Stimulated activated CD4-positive, alpha-beta T cell treated with anti-CD3 and anti-CD28 coated beads, Interleukin-1b, Interleukin-23, amount 100 ng/mL, for 4 hours (primary cell): ENCODE data around the gene CAPG.
"Not testable (repeated sequence)": the region's sequence is repeated elsewhere in the genome, so short reads cannot be mapped to it uniquely, and the experiment has no call there.

Source experiments
- DNase-seq, 2 donors: peaks; one replicate each; pipeline ENCODE4 v3.0.0-alpha.2; 2020; ENCODE audit warnings: low read depth in 2 of 2

Gene CAPG, protein sequence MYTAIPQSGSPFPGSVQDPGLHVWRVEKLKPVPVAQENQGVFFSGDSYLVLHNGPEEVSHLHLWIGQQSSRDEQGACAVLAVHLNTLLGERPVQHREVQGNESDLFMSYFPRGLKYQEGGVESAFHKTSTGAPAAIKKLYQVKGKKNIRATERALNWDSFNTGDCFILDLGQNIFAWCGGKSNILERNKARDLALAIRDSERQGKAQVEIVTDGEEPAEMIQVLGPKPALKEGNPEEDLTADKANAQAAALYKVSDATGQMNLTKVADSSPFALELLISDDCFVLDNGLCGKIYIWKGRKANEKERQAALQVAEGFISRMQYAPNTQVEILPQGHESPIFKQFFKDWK

DNA sequence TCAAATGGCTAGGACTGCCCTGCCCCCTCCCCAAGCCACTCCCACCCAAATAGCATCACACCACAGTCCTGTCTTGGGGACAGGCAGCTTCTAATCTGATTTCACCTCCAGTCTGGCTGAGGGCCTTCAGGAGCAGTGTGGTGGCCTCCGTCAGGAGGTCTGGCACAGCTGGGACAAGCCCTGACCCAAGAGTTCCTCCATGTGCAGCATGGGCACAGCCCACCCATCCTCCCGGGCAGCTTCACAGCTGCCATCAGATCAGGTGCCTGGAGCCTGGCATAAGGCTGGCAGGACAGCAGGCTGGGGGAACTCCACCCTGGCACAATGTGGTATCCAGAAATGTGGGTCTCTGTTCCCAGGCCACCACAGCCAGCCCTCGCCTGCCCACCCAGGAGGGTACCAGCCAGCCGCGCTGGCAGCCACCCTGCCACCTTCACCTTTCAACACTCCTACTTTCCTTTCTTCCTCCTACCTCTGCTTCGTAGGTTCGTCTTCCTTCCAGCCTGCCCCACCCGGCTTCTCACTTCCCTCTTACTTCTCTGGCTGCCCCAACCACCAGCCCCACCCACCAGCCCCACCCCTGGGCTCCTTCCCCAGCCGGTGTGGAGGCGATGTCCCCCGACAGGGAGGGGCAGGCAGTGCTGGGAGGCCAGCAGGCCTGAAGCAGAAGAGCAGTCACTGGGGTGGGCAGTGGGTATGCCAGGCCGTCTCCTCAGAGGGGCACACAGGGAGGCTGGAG, at the start of gene CAPG:
Gene CAPG (minus strand): TSS at position 522 of the 739 bp plus-strand sequence. CDS start 8,221 bp downstream, outside the sequence.
- peak in 1 of 2 donors; percentile 21 for DNase-seq

DNA sequence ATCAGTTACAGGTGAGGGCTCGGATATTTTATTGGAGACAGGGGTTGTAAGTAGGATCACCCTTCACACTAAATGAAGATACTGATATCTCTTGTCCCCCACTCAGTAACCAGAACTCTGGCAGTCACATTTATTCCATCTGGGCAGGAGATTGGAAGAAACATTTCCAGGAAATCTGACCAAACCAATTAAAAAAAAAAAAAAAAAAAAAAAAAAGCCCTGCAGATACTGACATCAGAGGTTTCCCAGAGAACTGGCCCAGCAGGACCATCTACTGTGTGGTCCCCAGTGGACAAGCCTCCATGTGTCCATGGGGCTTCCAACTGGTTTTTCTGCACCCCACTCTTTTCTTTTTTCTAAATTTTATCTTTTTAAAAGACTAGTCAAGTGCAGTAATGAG, 49.6 kb upstream of the CAPG start:
- DNase-seq = no peak

DNA sequence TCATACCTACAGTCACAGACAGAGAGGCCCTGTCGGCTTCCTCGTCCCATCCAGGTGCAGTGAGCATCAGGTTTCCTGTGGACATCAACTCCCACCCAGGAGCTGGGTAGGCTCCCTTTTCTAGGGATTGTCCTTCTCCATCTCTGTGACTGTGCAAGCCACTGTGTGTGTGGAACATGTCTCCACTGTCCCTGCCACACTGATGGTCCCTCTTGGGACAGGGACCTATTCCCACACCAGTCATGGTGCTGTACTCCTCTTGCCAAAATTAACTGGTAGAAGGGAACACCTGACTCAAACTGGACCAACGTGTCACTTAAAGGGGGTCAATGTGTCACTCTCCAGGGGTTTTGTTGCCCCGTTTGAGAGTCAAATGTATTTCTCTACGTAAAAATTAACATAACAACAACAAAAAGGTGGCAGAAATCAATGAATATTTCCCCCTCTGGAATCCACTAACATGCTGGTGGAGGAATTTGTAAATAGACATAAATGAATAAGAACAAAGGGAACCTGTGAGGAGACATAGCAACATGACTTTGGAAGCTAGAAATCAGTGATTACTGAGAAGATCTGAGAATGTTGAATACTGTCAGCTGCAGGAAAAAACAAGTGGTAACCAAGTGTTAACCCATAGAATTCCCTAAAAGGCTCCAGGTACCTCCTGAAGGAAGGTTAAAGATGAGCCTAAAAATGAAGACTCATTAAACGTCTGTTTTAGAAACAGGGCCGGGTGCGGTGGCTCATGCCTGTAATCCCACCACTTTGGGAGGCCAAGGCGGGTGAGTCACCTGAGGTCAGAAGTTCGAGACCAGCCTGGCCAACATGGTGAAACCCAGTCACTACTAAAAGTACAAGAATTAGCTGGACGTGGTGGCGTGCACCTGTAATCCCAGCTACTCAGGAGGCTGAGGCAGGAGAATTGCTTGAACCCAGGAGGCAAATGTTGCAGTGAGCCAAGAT, 48.7 kb upstream of the CAPG start:
- no peak for DNase-seq

DNA sequence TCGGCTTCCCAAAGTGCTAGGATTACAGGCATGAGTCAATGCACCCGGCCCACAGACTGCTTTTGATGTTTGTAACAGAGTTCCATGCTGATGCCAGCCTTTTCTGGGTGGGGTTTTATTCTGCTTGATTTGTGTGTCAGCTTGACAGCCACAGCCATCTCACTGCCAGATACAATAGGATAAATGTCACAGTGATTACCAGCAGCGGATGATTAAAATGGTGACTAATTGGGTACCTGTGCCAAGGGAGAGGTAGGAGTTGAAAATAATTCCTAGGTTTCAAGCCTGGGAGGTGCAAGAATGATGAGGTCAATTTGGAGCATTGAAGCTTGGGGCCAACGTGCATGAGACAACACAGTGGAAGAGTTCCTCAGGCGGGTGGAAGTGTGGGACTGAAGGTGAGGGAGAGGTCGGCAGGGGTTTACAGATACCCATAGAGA, 47.7 kb upstream of the CAPG start:
- DNase-seq = no peak

DNA sequence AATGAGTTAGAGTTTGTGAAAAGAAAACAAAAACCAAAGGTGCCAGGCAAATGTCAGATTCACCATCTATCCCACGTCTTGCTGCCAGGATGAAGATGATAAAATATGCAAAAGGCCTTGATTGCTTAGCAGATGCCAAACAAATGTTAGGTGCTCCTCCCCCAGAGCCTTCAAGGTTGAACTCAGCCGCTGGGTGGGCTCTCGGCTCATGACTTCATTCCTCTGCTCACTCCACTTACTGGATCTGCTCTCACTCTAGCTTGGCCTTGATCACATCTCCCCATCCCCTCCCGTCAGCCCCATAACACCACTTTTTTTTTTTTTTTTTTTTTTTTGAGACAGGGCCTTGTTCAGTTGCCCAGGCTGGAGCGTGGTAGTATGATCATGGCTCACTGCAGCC, 46.9 kb upstream of the CAPG start:
- DNase-seq = no peak

DNA sequence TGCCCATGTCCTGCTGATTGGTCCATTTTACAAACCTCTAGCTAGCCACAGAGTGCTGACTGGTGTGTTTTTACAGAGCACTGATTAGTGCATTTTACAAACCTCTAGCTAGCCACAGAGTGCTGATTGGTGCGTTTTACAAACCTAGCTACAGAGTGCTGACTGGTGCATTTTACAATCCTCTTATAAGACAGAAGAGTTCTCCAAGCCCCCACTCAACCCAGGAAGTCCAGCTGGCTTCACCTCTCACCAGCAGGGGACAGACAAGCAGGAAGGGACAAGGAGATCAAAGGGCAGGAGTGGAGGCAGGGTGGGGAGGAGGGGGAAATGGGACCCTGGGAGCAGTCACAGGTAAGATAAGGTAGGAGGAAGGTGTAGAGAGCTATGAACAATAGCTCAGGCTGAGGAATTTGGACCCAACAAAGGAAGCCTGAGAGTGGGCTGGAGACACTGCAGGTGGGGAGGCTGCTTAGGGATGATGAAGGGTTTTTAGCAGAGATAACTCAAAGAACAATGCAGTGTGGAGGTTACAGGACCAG, 45.5 kb upstream of the CAPG start:
- no peak for DNase-seq

DNA sequence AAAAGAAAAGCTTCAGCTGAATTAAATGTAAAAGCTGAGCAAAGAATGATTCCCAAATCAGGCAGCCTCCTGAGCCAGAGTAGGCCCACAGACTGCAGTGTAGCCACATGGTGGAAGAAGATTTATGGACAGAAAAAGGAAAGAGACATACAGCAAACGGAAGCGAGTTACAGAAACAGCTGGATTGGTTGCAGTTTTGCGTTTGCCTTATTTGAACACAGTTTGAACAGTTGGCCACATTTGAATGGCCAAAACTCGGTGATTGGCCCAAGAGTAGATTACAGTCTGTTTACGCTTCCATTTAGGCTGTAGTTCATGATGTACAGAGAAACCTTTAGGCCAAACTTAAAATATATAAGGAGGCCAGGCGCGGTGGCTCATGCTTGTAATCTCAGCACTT, 43.4 kb upstream of the CAPG start:
- DNase-seq = no peak

DNA sequence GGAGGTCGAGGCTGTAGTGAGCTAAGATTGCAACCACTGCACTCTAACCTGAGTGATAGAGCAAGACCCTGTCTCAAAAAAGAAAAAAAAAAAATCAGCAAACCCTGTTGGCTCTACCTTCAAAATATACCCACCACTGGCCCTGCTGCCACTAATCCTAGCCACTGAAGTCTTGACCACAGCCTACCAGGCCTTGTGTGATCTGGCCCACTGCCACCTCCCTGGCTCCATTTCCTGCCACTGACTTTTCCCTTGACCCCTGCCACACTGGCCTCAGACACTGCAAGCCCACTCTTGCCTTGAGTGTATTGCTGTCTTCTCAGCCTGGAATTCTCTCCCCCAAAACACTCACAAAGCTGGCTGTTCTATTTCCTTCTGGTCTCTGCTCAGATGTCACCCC, 42.1 kb upstream of the CAPG start:
- DNase-seq = no peak

DNA sequence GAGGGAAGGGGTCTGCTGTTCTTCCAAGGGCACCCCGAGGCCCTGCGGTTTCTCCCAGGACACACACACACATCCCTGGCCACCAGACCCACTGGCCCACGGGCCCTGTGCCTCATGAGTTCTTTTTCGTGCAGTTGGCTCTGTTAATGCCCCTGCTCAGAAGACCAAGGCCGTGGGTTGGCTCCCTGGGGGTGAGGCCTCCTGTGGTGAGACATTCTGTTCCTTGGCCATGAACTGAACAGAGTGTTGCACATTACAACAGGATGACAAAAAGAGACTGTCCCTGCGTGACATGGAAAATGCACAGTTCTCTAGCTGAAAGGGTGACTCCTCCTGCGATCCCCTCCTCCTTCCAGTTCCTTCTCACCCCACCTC, 39.0 kb upstream of the CAPG start:
- DNase-seq = no peak

DNA sequence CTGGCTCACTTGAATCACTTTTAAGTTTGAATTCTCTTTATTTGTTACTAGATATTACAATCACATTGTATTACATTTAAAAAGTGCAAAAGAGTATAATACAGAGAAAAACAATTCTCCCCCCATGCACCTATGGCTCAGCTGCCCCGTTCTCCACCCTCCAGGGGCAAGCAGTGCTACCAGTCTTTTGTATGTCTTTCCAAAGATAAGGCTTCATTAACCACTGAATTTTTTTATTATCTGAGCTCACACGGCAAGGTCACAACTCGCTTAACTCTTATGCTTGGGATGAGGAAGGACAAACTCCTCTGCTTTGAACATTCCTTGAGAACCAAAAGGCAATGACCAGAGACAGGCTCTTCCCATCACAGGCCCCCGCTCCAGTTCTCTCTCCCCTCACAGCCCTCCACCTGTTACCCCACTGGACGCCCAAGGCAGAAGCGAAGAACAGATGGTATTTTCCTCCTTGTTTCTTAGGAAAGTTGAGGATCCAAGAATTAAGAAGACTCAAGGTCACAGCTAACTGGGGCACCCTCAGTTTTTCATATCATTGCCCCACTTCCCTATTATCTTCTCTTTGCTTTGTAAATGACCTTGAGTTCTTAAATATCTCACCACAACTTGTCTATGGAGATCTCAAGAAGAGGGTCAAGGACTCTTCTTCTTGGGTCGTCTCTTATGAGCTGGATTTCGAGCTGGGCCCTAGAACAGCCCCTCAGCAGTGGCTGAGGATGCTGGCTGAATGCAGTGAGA, 38.5 kb upstream of the CAPG start:
- DNase-seq = no peak

DNA sequence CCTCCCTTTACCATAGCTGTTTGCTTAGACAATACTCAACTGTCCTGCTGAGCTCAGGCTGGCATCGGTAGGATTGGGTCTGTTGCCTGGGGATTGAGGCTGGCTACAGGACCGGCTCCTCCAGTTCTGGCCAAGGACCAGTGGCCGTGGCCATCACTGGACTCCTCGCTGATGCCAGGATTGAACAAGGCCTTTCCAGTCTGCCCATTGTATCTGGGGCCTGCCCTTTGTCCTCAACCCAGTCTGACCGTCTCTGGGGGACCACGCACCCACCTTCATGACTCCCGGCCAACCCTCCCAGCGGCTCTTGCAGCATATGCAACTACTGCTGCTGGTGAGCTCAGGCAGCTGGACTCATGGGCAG, 37.0 kb upstream of the CAPG start:
- no peak for DNase-seq

DNA sequence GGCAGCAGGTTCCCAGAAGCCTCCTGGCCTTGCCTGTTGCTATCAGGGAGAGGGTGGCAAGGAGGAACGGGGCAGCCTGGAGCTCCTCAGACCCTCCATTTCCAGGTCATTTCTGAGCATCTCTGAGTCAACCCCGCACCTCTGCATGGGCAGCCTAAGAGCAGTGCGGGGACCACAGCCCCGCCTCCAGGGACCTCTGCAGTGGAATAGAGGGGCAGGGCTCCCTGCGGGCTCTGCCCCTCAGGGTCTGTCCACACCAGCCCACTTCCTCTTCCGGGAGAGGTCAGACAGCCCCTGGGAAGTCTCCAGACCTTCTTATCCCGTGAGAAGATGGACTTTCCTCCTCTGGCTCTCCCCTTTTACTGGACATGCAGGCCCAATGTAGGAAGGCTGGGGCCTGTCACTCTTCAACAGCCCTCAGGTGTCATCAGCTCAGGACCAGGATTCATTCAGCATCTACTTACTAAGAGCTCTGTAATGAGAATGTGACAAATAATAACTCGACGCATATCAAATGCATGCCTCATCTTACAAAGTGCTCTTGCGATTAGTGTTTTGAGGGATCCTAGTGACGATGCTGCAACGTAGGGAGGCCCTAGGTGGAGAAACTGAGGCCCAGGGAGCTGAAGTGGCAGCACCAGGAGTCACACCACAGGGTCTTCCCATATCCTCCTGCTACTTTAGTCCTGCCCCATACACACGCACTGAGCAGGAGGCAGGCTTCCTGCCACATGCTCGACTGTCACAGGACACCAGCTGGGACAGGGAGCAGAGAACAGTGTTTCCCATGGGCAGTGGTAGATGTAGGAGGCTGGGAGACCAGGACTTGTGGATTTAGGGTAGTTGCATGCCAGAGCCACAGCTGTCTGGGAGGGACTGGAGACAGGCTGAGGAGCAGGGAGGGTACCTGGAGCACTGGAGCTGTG, 36.4 kb upstream of the CAPG start:
- DNase-seq = no peak

DNA sequence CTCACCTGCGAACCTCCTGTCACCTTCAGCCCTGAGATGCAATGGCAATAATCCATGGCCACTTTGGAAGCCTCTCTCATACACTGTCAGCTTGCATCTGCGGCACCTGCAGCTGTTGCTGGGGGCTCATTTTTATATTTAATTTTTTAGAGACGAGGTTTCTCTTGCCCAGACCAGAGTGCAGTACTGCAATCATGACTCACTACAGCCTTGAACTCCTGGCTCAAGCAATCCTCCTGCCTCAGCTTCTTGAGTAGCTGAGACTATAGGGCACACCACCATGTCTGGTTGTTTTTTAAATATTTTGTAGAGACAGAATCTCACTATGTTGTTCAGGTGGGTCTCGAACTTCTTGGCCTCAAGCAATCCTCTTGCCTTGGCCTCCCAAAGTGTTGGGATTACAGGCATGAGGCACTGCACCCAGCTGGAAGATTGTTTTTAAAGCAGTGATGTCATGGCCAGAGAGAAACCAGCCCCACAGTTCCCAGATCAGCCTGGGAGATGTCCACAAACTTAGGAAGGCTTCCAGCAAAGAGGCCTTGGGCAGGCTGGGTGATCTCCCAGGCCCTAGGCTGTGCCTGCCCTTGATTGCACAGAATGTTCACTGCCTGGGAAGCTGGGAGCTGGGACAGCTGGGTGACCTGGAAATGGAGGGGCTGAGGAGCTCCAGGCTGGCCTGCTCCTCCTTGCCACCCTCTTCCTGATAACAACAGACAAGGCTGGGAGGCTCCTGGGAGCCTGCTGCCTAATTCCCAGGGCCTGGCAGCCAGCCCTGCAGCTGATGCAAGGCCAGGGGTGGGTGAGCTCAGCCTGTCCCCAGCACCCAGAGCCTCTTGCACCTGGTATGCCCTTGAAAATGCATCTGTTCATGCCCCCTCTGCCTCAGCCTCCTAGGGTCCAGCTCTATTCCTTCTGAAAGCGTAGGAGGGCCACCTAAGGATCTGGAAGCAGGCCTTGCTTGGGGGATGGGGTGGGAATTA, 35.4 kb upstream of the CAPG start:
- DNase-seq = no peak

DNA sequence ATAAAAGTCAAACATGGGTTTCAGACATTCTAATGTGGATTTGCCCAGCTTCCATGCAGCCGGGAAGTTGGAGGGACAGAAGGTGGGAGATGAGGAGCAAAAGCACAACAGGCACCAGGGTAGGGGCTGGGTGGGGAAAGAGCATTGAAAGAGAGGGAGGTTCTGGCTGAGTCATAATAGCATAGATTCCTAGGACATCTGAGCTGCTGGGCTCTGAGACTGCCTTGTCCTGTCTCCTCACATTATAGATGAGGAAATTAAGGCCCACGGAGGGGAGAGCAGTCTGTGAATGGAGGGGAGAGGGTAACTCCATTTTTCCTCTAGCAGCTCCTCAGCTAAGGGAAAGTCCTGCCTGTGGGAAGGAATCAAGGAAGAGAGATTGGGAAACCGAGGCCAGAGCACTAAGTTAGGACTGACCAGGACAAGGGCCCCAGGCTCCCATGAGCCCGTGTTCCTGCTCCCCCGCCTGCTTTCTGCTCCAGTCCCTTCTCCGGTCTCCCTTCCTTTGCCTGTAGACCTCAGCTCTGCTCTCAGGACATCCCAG, 34.5 kb upstream of the CAPG start:
- DNase-seq = no peak

DNA sequence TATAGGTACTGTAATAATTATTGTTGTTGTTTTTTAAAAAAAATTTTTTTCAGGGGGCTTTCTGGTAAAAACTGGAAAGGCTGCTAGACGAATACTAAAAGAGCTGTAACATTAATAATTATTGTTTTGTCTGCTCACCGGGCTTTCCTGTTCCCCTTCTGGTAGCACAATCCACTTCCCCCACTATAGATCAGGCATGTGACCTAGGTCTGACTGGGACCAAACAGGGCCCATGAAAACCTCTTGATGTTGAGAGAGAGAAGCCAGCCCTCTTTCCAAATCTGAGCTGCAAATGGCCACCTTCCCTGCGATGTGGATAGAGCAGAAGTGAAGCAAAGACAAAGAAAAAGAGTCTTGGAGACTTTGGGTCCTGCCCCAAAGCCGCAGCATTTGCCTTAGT, 31.7 kb upstream of the CAPG start:
- no peak for DNase-seq

DNA sequence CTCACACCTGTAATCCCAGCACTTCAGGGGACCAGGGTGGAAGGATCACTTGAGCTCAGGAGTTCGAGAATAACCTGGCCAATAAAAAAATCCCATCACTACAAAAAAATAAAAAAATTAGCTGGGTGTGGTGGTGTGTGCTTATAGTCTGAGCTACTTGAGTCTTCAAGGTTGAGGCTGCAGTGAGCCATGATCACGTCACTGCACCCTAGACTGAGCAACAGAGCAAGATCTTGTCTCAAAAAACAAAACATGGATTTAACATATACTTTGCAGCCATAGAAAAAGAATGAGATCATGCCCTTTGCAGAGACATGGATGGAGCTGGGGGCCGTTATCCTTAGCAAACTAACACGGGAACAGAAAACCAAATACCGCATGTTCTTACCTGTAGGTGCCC, 30.6 kb upstream of the CAPG start:
- no peak for DNase-seq

DNA sequence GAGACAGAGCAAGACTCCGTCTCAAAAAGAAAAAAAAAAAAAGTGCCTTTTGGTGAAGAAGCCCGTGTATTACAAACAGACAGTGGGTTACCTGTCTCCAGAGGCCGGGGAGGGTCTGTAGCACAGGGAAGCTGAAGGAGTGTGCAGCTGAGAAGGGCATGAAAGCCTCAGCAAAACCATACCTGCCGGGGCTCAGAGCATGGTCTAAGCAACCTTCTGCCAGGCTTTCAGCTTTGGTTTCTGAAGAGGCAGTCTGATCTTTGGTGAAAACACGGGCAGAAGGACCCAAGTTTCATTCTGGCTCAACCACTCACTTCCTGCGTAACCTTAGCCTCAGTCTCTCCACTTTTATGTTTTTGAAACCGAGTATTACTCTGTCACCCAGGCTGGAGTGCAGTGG, 29.8 kb upstream of the CAPG start:
- DNase-seq = no peak

DNA sequence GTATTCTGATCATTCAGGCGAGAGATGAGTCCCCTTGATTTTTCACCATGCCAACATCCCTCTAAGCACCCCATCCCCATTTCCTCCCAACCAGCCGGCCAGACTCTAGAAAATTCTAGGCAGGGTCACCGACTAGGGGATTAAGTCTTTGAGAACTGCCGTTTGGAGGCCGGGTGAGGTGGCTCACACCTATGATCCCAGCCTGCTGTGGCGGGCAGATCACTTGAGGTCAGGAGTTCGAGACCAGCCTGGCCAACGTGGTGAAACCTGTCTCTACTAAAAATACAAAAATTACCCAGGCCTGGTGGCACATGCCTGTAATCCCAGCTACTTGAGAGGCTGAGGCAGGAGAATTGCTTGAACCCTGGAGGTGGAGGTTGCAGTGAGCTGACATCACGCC, 29.4 kb upstream of the CAPG start:
- not testable (repeated sequence) for DNase-seq

DNA sequence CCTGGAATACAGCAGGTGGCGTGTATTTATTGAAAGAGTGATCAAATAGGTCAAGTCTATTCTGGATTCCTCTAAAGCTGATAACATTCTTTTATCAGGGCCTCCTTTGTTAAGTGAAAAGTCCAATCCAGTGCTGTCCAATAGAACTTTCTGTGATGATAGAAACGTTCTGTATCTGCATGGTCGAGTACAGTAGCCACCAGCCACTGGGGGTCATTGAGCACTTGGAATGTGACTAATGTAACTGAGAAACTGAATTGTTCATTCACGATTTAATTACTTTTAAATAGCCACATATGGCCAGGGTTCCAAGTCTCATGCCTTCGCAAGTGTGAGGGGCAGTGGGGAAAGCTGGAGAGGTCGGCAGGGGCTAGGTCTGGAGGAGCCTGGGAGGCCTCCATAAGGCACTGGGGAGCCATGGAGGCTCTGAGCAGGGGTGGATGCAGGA, 28.9 kb upstream of the CAPG start:
- no peak for DNase-seq
